ENCODE results near the gene BRINP3.

Gene BRINP3

GRCh38 chr1:190403402-190403801, 74.3 kb downstream of the BRINP3 start:
- TF ChIP-seq ZNF274 (IDR thresholded peaks at IDR 0.05; ENCODE audit: low read depth, low read length) = no peak
- no peak overlapping the region for H3K4me3 ChIP-seq (ENCODE audit: low read length)

GRCh38 chr1:190399233-190399632, 78.4 kb downstream of the BRINP3 start:
- no peak for TF ChIP-seq ZNF274 (IDR thresholded peaks at IDR 0.05; ENCODE audit: low read depth, low read length)
- H3K4me3 ChIP-seq (ENCODE audit: low read length) = no peak overlapping the region

DNA sequence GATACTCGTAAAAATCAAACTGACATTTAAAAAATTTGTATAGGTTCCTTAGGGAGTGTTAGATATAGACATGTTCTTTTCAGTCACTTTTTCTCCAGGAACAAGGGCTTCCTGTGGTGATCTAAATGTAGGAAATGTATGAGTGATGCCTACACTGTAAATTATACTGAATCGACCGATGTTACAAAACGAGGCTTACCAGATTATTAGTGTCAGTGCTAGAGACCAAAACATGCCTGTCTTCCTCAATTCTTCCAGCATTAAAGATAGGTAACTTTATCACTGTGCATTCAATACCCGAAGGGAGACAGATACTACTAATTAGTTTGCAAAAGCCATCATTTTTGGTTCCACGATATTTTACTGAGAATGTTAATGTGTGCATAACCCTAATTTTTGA, 86.1 kb downstream of the BRINP3 start:
- no peak overlapping the region for H3K4me3 ChIP-seq (ENCODE audit: low read length)
- TF ChIP-seq ZNF274 (IDR thresholded peaks at IDR 0.05; ENCODE audit: low read depth, low read length) = no peak

DNA sequence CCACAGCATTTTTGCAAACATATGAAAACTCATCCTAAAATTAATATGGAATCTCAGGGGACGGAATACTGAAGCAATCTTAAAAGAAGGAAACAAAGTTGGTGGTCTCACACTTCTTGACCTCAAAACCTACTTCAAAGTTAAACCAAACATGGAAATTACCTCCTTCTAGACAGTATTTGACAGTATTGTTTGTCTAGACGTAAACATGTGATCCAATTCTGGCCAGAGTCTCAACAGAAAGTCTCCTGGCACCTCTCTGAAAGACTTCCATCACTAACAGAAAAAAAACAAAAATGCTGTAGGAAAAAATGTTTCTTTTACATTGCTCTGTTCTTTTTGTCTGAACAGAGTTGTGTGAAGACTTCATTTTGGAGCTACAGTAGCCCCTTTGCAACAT, 99.7 kb downstream of the BRINP3 start:
- no peak for TF ChIP-seq ZNF274 (IDR thresholded peaks at IDR 0.05; ENCODE audit: low read depth, low read length)
- H3K4me3 ChIP-seq (ENCODE audit: low read length) = no peak overlapping the region

GRCh38 chr1:190377294-190377693, 100.4 kb downstream of the BRINP3 start:
- H3K4me3 ChIP-seq (ENCODE audit: low read length) = no peak overlapping the region
- no peak for TF ChIP-seq ZNF274 (IDR thresholded peaks at IDR 0.05; ENCODE audit: low read depth, low read length)

- no peak for TF ChIP-seq ZNF274 (IDR thresholded peaks at IDR 0.05; ENCODE audit: low read depth, low read length)
- no peak overlapping the region for H3K4me3 ChIP-seq (ENCODE audit: low read length)
Measured at GRCh38 chr1:190376044-190376443, 101.6 kb downstream of the BRINP3 start.

DNA sequence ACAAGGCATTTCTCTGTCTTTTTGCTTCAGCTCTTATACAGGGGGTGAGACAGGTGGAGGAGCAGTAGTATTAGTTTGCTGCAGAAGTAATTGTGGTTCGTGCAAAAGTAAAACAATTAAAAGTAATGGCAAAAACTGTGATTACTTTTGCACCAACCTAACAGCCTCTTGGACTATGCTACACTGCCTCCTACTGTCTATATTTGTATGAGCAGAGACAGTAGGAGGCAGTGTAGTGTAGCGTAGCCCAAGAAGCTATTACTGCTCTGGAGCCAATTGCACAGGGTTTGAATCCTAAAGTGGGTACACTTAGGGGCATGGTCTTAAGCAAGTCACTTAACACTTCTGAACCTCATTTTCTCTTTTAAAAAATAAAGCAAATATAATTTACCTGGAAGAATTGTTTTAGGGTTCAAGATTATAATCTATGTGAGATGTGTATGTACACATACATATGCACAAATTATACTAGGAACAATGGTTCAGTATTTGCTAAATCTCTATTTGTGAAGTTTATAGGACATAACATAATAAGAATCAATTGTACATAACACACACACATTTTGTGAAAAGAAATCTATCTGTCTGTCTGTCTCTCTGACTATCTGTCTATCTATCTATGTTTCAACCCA, 103.8 kb downstream of the BRINP3 start:
- TF ChIP-seq ZNF274 (IDR thresholded peaks at IDR 0.05; ENCODE audit: low read depth, low read length) = no peak
- no peak overlapping the region for H3K4me3 ChIP-seq (ENCODE audit: low read length)

GRCh38 chr1:190367200-190367599, 110.5 kb downstream of the BRINP3 start:
- H3K4me3 ChIP-seq (ENCODE audit: low read length) = no peak overlapping the region
- no peak for TF ChIP-seq ZNF274 (IDR thresholded peaks at IDR 0.05; ENCODE audit: low read depth, low read length)

GRCh38 chr1:190365283-190365682, 112.4 kb downstream of the BRINP3 start:
- no peak overlapping the region for H3K4me3 ChIP-seq (ENCODE audit: low read length)
- TF ChIP-seq ZNF274 (IDR thresholded peaks at IDR 0.05; ENCODE audit: low read depth, low read length) = no peak

DNA sequence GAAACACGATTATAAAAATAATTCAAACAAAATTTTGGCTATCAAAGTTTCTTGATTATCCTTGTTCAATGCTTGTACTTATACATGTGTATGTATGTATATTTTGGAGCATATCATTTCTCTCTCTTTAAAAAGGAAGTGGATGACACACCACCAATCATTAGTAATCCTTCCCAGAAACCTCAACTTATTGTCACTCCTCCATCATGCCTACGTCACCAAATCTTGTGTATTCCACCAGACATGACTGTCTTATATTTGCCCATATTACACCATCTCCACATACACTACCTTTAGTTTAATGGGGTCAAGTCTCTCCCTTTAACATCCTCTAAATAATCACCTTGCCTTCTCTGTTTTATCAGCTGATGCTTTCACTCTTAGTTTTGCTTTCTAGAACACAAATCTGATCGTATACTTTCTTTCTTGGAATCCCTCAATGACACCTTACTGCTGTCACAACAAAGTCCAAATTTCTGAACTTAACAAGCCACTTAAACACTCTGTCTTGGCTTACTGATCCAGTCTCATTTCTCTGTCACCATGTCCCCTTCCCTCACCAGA, 124.0 kb downstream of the BRINP3 start:
- no peak for TF ChIP-seq ZNF274 (IDR thresholded peaks at IDR 0.05; ENCODE audit: low read depth, low read length)
- H3K4me3 ChIP-seq (ENCODE audit: low read length) = no peak overlapping the region

DNA sequence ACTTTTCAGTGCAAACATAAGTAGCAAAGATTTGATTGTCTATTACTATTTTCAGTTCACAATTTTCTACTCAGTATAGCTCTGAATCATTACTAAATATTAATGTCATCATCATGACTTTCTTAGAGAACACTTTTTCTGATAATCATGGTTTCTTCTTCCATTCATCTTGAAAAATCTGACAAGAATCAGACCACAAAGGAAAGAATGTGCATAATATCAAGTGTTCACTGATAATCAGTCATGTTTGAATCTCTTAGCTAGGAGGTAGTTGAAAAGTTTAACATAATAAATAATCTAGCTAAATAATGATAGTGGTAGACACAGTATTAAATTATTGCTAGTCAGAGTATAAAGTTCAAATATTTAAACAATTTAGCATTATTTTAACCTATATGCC, 133.2 kb downstream of the BRINP3 start:
- H3K4me3 ChIP-seq (ENCODE audit: low read length) = no peak overlapping the region
- TF ChIP-seq ZNF274 (IDR thresholded peaks at IDR 0.05; ENCODE audit: low read depth, low read length) = no peak

GRCh38 chr1:190338829-190339228, 138.8 kb downstream of the BRINP3 start:
- no peak for TF ChIP-seq ZNF274 (IDR thresholded peaks at IDR 0.05; ENCODE audit: low read depth, low read length)

DNA sequence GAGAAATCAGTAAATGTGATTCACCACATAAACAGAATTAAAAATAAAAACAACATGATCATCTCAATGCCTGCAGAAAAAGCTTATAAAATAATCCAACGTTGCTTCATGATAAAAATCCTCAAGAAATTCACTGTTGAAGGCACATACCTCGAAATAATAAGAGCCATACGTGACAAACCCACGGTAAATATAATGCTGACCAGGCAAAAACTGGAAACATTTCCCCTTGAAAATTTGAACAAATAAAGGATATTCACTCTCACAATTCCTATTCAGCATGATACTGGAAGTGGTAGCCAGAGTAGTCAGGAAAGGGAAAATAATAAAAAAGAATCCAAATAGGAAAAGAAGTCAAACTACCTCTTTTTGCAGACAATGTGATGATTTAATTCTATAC, 148.8 kb downstream of the BRINP3 start:
- TF ChIP-seq ZNF274 (IDR thresholded peaks at IDR 0.05; ENCODE audit: low read depth, low read length) = no peak
- H3K4me3 ChIP-seq (ENCODE audit: low read length) = no peak overlapping the region

More at GRCh38 chr1:190338829-190339228, 138.8 kb downstream of the BRINP3 start:
- H3K4me3 ChIP-seq (ENCODE audit: low read length) = no peak overlapping the region

DNA sequence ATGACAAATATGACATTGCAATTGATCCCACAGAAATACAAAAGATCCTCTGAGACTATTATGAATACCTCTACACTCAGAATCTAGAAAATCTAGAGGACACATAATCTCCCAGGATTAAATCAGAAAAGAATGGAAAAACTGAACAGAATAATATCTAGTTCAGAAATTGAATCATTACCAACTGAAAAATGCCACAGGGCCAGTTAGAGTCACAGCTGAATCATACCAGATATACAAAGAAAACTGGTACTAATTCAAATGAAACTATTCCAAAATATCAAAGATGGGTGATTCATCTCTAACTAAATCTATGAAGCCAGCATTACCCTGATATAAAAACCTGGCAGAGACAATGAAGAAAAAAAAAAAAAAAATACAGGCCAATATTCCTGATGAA, 149.3 kb downstream of the BRINP3 start:
- H3K4me3 ChIP-seq (ENCODE audit: low read length) = no peak overlapping the region
- TF ChIP-seq ZNF274 (IDR thresholded peaks at IDR 0.05; ENCODE audit: low read depth, low read length) = no peak

DNA sequence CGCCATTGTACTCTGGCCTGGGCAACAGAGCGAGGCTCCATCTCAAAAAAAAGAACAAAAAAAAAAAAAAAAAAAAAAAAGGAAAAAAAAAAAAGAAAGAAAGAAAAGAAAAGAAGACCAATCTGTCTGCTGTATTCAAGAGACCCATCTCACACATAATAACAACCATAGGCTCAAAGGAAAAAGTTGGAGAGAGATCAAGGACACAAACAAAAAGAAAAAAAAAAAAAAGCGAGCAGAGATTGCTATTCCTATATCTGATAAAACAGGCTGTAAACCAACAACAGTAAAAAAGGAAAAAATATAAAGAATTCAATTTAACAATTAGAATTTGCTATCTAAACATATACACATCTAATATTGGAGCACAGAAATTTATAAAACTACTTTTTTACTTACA, 150.4 kb downstream of the BRINP3 start:
- TF ChIP-seq ZNF274 (IDR thresholded peaks at IDR 0.05; ENCODE audit: low read depth, low read length) = no peak
- H3K4me3 ChIP-seq (ENCODE audit: low read length) = no peak overlapping the region

DNA sequence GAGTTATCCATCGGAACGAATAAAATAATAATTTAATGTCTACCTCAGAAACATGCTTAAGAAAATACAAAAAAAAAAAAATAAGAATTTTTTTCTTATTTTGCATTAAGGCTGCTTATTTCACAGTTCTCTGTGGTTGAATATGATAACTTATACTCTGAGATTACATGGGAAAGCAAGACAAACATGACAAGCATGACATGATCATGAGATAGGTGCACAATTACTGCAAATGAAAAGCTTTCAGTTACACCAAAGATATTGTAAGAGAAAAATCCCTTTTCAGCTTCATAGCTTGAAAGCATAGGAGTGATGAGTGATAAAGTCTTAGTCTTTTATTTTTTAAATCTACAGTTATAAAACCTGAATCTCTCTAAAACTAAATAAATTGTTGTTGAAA, 154.1 kb downstream of the BRINP3 start:
- H3K4me3 ChIP-seq (ENCODE audit: low read length) = no peak overlapping the region
- TF ChIP-seq ZNF274 (IDR thresholded peaks at IDR 0.05; ENCODE audit: low read depth, low read length) = no peak

All from GM08714 (cell line).